LNCaP clone FGC (cell line): ENCODE measurements around the gene C3.
"Not testable (repeated sequence)": the region's sequence is repeated elsewhere in the genome, so short reads cannot be mapped to it uniquely, and the experiment has no call there.

Experiments used
- DNase-seq: peaks from one replicate; pipeline ENCODE4 v3.0.0-alpha.2; 2011; ENCODE audit warnings: low read depth
- H3K4me3 ChIP-seq: 2 replicates; pipeline ENCODE4 v1.5.1; 2011; ENCODE audit warnings: mild to moderate bottlenecking, low read depth, low read length, control low read depth
- TF ChIP-seq, protein P1 (sequence below): IDR thresholded peaks from 2 replicates; pipeline ENCODE4 v1.5.1; 2012; ENCODE audit warnings: mild to moderate bottlenecking; ENCODE audit not compliant: control insufficient read depth, insufficient read depth; ENCODE audit errors: extremely low read depth

C3 gene

DNA sequence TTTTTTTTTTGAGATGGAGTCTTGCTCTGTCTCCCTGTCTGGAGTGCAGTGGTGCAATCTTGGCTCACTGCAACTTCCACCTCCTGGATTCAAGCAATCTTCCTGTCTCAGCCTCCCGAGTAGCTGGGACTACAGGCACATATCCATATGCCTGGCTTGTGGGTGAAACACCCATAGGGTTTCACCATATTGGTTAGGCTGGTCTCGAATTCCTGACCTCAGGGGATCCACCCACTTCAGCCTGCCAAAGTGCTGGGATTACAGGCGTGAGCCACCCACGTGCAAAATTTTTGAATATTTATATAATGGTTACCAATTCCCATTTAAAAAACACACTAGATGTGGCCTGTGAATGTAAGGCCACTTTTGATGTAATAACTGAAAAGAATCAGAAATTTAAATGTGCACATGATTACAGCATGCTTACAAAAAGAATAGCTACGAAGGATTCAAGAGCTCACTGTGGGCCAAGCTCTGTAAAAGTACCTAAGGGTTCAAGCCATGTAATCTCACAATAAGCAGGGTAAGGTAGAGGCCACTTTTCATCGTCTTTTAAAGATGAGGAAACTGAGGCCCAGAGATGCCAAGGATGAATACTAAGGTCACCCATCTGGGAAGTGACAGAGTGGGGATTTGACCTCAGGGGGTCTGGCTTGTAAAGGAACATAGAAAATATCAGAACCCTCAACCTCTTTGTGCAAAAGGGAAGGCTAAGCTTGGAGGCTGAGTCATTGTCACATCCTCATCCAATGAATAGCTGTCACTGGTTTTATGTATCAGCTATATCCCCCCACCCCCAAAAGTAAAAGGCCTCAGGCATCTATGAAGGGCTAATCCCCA is 68.3 kb downstream of the C3 start:
- TF ChIP-seq, protein P1, sequence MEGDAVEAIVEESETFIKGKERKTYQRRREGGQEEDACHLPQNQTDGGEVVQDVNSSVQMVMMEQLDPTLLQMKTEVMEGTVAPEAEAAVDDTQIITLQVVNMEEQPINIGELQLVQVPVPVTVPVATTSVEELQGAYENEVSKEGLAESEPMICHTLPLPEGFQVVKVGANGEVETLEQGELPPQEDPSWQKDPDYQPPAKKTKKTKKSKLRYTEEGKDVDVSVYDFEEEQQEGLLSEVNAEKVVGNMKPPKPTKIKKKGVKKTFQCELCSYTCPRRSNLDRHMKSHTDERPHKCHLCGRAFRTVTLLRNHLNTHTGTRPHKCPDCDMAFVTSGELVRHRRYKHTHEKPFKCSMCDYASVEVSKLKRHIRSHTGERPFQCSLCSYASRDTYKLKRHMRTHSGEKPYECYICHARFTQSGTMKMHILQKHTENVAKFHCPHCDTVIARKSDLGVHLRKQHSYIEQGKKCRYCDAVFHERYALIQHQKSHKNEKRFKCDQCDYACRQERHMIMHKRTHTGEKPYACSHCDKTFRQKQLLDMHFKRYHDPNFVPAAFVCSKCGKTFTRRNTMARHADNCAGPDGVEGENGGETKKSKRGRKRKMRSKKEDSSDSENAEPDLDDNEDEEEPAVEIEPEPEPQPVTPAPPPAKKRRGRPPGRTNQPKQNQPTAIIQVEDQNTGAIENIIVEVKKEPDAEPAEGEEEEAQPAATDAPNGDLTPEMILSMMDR: no peak
- DNase-seq: no peak
- no peak overlapping the region for H3K4me3 ChIP-seq

DNA sequence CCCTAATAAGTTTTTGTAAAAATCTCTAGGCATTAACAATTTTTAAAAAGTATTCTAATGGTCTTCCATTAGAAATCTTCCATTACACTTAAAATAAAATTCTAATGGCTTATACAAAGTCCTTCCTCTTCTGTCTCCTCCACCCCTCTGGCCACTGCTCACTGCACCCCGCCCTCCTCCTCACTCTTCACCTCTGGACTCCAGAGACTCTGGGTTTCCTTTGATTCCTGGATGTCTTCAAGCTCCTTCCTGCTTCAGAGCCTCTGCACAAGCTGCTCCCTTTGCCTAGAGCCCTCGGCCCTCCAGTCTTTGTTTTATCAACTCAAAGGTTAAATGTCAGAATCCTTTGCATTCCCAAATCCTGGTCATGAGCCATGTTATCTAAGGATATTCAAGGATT is 71.3 kb downstream of the C3 start:
- TF ChIP-seq, protein P1: no peak
- no peak for DNase-seq

DNA sequence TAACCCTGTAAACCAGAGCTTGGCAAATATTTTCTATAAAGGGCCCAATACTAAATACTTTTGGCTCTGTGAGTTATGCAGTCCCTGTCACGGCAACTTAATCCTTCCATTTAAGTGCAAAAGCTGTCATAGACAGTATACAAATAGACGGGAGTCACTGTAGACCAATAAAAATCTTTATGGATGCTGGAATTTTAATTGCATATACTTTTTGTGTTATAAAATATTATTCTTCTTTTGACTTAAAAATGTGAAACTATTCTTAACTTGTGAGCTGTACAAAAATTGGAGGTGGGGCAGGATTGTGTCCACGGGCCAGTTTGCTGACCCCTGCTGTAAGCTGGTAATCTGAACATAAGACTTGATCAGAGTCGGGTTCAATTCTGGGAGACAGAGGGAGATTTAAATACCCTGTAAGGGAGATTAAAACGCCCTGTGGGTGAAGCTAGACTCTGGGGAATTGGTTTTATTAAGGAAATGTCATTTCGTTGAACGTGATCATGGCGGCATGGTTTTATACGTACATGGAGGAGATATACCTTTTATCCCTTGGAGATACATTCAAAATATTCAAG is 72.2 kb downstream of the C3 start:
- no peak for DNase-seq

More for the DNA sequence above, 71.3 kb downstream of the C3 start:
- no peak overlapping the region for H3K4me3 ChIP-seq

DNA sequence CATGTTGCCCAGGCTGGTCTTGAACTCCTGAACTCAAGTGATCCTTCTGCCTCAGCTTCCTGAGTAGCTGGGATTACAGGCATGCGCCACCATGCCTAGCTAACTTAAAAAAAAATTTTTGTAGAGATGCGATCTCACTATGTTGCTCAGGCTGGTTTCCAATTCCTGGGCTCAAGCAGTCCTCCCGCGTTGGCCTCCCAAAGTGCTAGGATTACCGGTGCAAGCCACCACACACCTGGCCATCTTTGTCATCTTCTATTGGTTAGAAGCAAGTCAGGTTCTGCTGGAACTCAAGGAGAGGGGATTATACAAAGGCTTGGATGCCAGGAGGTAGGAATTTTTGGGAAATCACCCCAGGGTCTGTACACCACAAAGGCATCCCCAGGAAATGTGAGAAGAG is 75.7 kb downstream of the C3 start:
- H3K4me3 ChIP-seq: no peak overlapping the region
- DNase-seq: no peak
- TF ChIP-seq, protein P1: no peak

More for the DNA sequence above, 72.2 kb downstream of the C3 start:
- TF ChIP-seq, protein P1: no peak
- no peak overlapping the region for H3K4me3 ChIP-seq

DNA sequence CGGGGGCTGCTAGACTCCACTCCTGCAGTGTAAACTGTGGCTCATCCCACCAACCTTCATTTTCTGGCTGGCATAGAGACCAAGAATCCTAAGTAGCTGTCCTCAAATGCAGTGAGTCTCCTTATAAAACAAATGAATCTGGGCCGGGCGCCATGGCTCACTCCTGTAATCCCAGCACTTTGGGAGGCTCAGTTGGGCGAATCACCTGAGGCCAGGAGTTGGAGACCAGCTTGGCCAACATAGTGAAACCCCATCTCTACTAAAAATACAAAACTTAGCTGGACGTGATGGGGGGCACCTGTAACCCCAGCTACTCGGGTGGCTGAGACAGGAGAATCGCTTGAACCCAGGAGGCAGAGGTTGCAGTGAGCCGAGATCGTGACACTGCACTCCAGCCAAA is 80.1 kb downstream of the C3 start:
- H3K4me3 ChIP-seq: not testable (repeated sequence)

DNA sequence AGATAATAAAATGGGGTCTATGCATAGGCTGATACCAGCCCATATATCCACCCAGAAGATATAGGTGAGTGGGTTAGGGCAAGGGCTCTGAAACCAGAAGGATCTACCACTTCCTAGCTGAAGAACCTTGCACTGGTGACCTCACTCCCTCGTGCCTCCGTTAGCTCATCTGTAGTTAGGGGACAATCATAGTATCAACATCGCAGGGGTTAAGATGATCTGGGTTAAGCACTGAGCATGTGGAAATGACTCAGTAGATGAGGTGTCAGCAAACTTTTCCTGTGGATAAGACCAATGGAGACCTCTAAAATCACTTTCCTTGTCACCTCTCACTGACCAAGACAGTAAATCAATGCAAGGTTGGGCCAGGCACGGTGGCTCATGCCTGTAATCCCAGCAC is 81.0 kb downstream of the C3 start:
- TF ChIP-seq, protein P1: no peak
- H3K4me3 ChIP-seq: no peak overlapping the region
- DNase-seq: no peak

More for the DNA sequence above, 80.1 kb downstream of the C3 start:
- DNase-seq: not testable (repeated sequence)

DNA sequence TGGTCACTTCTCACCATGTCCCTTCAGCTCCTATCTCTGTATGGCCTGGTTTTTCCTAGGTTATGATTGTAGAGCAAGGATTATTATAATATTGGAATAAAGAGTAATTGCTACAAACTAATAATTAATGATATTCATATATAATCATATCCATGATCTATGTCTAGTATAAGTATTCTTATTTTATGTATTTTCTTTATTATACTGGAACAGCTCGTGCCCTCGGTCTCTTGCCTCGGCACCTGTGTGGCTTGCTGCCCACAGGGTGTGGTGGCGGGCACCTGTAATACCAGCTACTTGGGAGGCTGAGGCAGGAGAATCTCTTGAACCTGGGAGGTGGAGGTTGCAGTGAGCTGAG is 87.0 kb downstream of the C3 start:
- DNase-seq: not testable (repeated sequence)

More for the DNA sequence above, 87.0 kb downstream of the C3 start:
- H3K4me3 ChIP-seq: not testable (repeated sequence)
